Sciatic nerve (tissue), 2 donors: ENCODE data around the gene SYT14. TPM values are rescaled to one million over a fixed set of nuclear protein-coding genes. Genes with fewer than 3 reads are reported as not detected.
"Not testable (repeated sequence)": the region's sequence is repeated elsewhere in the genome, so short reads cannot be mapped to it uniquely, and the experiment has no call there.

Source experiments
- ATAC-seq: fragments of 200-7000 bp; cut with Tn5 transposase; one replicate; pipeline ENCODE4 v1.9.1; 2020; ENCODE audit warnings: mild to moderate bottlenecking, moderate library complexity
- DNase-seq: peaks from one replicate; pipeline ENCODE4 v3.0.0-alpha.2; 2020; ENCODE audit warnings: low spot score
- intact Hi-C: fragments of 100-400 bp; cut with DNase I; formaldehyde crosslinking; loops from one replicate; pipeline ENCODE4 v1.14.2; 2022
- total RNA-seq: library from RNA; stranded (reverse); fragmentation: NEBNext Ultra II Directional; extraction: Animal tissue kit (Norgen Biotek cat#: 25700); gene quantifications from one replicate; pipeline ENCODE4 v1.2.1, GENCODE V29; 2021
- donor health status: DM: no; HTN: no; CAD: no.
- donor health status: DM: no; HTN: no; CAD: no.

SYT14 gene
- total RNA-seq, 1 donor from 2014 or later: 3.8 TPM

DNA sequence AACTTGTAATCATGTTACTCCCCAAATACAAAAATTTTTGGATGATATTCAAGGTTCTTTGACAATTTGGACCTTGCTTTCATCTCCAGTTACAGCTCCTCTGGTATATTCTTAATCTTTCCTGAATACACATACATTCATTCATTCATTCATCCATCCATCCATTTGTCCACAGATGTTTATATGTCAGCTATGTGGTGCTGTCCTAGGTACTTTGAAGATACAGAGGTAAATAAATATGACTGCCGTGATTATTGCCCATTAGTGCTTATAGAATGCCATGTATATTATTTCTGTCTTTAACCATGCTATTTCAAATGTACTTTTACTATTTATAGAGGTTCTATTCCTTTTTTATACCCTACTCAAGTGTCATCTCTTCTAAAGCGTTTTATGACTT, 72.1 kb downstream of the SYT14 start:
- DNase-seq (no peak), ATAC-seq (no peak)
- intact Hi-C loops: no loop called here

DNA sequence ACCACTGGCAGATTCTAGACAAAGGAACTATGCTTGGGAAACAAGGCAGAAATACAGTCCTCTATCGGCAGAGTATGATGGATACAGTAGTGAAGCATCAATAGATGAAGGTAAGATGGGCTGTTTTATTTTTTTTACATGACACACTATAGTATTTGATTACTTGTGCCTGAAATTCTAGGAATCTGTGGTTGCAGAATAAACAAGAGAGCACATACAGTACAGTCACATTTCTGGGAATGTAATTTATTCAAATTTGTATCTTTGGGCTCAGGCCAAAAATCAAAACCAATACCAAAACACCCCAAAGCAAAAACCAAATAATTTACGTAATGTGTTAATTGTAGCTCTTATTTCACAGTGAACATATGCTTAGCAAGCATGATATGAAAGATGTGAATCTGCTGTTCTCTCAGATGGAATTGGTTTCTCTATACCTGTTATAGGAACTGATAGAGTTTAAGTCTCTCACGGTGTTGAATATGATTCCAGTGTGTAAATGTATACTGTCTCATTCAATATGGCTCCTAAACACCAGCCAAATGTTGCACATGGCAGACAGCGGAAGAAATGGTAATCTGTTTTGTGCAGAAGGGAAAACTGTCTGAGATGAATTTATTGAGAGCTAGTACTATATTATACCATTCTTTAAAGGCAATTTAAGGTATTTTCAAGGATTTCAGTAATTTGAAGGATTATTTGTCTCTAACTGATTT, 83.3 kb downstream of the SYT14 start:
- DNase-seq (no peak), ATAC-seq (no peak)
- intact Hi-C loops: no loop called here

DNA sequence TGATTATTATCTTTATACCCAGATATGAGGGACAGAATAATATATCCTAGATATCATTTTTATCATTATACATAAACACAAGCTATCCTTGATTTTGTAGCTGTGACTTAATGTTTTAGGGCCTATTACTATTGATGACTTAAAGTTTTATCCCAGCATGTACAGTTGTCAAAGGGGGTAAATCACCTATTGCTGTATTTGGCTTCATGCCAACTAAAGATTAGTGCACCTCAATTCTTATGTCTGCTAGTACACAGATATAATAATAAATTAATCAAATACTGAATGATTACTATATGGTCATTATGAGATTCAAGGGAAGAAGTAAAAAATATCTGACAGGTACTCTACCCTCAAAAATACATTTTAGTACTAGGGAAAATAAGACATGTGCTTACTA, 84.0 kb downstream of the SYT14 start:
- ATAC-seq: no peak
- no peak for DNase-seq
- intact Hi-C loops: no loop called here

DNA sequence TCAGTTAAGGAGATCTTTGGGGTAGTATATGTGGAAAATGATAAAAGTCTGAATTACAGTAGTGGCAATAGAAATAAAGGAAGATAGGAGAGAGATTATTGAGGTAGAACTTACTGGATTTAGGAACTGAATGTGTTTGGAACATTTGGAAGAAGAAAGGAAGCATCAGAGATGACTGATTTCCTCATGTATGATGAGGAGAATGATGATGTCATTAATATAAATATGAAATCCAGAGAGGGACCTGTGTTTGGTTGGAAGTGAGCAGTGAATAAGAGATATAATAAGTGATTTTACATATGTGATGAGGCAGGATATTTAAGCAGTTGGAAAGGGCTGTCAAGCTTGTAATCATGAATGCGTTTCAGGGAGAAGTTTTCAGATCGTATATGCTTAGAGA, 86.3 kb downstream of the SYT14 start:
- DNase-seq: no peak
- intact Hi-C loops: no loop called here
- no peak for ATAC-seq

DNA sequence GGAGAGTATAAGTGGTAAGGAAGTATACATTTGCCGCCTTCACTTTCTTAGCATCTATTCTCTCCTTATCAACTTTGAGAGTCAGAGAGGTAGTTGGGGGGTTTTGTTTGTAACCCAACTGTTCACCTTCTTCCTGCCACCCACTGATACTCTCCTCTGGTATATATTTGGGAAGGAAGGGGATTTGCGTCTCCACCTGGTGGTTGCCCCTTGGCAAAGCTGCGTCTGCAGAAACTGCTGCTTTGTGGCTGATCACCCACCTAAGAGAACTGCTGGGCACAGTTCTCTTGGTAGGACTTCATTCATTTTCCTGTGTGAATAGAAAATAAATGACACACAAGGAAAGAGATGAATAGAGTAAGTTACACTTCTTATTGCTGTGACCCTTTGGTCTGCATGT, 87.0 kb downstream of the SYT14 start:
- DNase-seq (no peak), ATAC-seq (no peak)
- intact Hi-C loops: no loop called here

DNA sequence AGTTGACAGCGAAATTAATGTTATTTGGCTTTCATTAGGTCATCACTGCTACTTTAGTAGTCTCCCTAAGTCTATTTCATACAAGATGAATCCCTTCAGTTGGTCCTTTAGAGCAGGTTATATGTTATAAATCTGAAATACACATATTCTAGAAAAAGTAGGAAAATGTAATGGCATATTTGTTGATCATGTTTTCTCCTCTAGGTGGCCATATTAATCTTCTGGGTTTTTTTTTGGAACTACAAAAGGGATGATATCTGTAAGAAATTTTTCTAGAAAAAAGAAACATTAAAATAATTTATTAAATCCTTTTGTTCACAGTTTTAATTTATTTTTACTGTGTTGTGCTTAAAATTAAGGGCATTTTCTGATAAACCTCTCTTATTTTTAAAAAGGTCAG, 87.9 kb downstream of the SYT14 start:
- ATAC-seq (no peak), DNase-seq (no peak)
- intact Hi-C loops: no loop called here

DNA sequence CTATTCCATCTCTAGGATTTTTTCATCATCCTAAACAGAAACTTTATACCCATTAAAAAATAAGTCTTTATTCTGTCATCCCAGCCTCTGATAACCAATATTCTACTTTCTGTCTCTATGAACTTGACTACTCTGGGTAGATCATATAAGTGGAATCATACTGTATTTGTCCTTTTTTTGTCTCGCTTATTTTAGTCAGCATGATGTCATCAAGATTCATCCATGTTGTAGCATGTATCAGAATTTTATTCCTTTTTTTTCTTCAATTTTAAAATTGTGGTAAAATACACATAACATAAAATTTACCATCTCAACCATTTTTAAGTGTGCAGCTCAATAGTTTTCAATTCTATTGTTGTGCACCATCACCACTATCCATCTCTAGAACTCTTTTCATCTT, 90.0 kb downstream of the SYT14 start:
- ATAC-seq: no peak
- intact Hi-C loops: no loop called here
- DNase-seq: no peak

DNA sequence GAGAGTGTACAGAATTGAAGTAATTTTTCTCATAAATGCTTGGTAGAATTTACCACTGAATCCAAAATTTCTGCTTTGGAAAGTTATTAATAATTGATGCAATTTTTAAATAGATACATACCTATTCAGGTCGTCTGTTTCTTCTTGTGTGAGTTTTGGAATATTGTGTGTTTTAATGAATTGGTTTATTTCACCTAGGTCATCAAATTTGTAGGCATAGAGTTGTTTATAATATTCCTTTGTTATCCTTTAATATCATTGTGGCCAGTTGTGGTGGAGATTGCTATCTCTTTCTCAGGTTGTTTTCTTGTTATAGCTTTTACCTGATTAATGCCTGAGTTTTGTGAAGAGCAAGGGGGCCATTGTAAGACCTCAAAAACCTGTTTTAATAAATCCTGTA, 93.5 kb downstream of the SYT14 start:
- DNase-seq (no peak), ATAC-seq (no peak)
- intact Hi-C loops: no loop called here

DNA sequence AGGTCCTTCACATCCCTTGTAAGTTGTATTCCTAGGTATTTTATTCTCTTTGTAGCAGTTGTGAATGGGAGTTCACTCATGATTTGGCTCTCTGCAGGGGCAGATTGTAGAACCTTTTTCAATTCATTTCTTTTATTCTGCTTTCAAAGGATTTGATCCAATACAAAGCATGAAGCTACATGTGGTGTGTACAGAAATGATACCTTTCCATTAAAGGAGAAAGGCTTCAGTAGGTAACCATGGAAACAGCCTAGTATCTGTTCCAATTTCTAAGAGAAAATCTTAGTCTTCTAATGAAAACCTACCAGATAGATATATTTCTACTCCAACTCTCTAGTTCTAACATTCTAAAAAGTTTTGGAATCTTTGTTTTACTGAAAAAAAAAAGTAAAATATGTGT, 105.0 kb downstream of the SYT14 start:
- intact Hi-C loops: no loop called here
- ATAC-seq (no peak), DNase-seq (no peak)

DNA sequence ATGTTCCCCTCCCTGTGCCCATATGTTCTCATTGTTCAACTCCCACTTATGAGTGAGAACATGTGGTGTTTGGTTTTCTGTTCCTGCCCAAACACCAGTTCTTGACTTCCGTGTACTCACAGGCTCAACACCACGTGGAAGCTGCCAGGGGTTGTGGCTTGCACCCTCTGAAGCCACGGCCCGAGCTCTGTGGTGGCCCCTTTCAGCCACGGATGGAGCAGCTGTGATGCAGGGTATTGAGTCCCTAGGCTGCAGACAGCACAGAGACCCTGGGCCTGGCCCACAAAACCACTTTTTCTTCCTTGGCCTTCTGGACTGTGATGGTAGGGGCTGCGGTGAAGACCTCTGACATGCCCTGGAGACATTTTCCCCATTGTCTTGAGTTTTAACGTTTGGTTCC, 111.6 kb downstream of the SYT14 start:
- DNase-seq (no peak), ATAC-seq (no peak)
- intact Hi-C loops: no loop called here

DNA sequence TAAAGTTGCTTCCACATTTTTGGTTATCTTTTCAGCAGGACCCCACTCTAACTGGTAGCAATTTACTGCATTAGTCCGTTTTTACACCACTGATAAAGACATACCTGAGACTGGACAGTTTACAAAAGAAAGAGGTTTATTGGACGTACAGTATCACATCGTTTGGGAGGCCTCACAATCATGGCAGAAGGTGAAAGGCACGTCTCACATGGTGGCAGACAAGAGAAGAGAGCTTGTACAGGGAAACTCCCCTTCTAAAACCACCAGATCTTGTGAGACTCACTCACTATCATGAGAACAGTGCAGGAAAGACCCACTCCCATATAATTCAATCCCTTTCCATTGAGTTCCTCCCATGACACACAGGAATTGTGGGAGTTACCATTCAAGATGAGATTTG, 112.5 kb downstream of the SYT14 start:
- ATAC-seq, intact Hi-C loops, DNase-seq: not testable (repeated sequence)

DNA sequence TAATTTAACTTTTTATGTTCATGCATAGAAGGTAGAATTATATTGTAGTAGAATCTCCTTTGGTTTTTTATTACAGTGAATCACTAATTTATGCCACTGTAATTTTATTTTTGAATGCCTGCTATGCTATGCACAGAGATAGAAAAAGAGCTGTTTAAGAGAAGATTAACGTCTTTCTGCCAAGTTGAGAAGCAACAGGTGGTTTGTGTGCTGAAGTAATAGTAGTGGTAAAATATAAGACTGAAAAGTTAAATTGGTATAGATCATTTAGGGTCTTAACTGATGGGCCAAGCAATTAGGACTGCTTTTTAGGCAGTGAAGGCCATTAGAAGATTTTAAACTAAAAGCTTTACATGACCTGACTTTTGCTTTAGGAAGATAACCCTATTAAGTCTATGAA, 115.1 kb downstream of the SYT14 start:
- ATAC-seq (no peak), DNase-seq (no peak)
- intact Hi-C loops: no loop called here

DNA sequence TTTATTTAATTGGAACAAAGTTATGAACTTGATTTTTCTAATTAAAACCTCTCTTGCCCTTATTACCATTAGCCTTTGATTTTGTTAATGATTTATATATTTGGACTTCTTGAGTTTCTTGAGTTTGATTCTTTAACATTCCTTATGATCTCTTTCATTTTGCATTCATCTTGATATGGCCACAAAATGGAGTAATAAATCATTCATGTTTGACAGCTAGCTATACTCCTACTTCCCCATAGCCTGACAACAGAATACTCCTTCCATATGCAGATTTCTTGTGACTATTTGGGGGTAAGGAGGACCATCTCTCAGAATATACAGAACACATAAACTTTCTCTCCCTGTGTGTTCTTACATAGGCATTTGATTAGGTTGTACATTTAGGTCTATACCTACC, 119.6 kb downstream of the SYT14 start:
- intact Hi-C loops: no loop called here
- DNase-seq (no peak), ATAC-seq (no peak)

DNA sequence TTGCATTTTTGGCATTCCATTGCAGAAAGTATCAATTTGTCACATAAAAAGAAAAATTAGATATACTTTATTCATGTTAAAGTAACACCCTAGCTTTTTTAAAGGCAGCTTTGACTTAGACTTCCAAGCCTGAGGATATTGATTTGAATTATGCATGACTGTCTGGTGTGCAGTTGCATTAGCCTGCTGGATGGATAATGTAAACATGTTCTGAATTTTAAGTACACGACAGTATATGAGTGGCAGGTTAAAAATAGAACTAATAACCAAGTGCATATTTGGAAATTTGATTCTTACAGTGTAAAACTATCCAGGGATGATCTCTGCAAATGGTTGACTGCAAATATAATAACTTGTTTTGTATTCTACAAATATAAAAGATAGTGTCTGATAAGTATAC, 124.0 kb downstream of the SYT14 start:
- DNase-seq: no peak
- no peak for ATAC-seq
- intact Hi-C loops: no loop called here

DNA sequence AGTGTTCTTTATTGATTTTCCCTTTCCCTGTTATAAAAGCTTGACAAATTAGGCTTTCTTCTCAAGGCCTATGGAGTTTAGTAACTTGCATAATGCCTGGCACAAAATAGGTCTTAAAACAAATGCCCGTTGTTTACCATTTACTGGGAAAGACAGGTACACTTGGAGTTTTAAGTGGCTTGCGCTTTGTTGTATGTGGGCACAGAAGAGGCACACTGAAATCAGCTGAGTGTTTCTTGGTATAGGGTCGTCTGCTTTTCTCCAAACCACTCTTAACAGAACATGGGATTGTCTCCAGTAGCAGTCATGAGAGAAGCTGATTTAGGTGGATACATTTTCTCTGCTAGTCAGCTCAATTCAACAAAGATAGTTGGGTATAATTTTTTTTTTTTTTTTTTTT, 132.5 kb downstream of the SYT14 start:
- intact Hi-C loops: no loop called here
- ATAC-seq (no peak), DNase-seq (no peak)

DNA sequence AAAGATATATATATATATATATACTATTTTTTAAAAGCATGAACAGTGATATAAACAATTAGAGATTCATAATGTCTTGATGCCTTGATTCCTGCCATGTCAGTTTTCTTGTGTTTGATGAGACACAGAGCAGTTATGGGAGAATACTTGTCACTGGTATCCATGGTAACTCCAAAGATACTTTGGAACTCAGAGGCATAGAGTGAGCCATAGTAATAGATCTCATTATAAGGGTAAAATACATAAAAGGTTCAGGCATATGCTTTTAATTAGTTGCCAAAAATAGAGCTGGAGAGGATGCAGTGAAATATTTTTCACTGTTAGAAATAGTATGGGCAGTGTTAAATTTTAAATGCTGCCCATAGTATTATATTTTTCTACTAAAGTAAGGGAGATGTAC, 134.1 kb downstream of the SYT14 start:
- intact Hi-C loops: no loop called here
- DNase-seq: no peak
- ATAC-seq: no peak

DNA sequence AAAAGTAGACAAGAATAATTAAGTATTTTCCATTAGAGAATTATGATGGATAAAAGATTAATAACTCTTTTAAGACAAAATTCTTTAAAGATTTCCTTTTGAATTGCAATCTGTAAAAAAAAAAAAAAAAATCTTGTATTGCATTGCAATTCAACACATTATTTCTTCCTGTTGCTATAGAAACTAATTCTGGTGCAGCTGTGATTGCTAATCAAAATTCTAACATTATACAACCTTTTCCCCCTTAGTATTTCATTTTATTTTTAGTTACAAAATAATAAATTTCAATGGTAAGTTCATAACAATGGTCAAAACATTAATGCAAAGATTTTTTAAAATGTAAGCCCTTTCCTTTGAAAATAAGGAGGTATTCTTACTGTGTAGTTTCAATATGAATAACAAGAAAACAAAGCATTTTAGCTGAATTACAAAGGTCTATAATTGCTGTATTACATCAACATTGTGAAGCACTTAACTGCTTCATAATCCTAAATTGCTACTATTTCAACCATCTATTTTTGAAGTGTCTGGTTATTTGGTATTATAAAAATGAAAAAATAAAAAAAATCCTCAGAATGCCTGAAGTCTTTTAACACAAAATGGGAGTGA, 135.0 kb downstream of the SYT14 start:
- no peak for DNase-seq
- intact Hi-C loops: no loop called here
- no peak for ATAC-seq

DNA sequence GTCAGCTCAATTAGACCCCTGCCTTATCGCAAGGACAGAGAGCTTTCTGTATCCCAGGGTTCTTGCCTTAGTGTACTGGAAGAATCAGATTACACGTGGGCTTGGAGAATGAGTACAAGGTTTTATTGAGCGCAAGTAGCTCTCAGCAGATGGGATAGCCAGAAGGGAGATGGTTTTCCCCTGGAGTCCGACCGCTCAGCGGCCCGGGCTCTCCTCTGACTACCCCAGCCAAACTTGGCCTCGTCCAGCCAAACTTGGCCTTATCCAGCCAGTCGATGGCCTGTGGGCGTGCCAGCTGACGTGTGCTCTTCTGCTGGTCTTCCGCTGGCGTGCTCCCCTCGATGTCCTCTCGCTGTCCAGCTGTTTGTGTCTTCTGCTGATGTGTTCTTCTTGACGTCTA, 136.9 kb downstream of the SYT14 start:
- ATAC-seq (no peak), DNase-seq (no peak)
- intact Hi-C loops: no loop called here

DNA sequence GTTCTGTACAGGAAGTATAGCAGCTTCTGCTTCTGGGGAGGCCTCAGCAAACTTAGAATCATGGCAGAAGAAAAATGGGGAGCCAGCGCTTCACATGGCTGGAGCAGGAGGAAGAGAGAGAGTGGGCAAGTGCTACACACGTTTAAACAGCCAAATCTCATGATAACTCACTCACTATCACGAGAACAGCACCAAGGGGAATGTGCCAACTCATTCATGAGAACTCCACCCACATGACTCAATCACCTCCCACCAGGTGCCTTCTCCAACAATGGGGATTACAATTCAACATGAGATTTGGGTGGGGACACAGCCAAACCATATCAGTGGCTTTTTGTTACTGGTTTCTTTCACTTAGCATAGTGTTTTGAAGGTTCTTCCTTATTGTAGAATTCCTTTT, 138.6 kb downstream of the SYT14 start:
- intact Hi-C loops: no loop called here
- no peak for ATAC-seq
- no peak for DNase-seq

DNA sequence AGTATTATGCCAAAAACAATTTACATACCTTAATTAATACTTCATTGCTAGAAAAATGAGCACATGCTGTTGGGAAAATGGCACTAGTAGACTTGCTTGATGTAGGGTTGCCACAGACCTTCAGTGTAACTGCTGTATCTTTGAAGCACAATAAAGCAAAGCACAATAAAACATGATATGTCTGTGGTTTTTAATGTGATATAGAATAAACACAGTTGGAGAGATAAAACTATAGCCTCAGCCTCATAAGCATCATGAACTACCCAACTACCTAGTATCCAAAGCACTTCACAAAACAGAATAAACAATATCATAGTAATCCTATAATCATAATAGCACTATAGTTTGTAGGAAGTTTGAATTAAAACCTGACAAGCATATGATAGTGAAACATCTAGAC, 143.5 kb downstream of the SYT14 start:
- intact Hi-C loops: no loop called here
- DNase-seq: no peak
- no peak for ATAC-seq

DNA sequence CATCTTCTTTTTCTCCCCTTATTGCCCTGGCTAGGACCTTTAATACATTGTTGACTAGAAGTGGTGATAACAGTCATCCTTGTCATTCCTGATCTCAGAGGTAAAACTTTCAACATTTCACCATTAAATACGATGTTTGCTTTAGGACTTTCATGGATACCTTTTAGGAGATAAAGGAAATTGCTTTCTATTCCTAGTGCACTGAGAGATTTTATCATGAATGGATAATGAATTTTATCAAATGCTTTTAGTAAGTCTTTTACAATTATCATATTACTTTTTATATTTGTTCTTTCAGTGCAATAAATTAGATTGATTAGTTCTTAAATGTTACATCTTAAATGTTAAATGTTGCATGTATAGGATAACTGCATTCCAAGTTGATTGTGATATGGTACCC, 147.3 kb downstream of the SYT14 start:
- ATAC-seq: no peak
- DNase-seq: no peak
- intact Hi-C loops: no loop called here
